AG08395 (cell line): ENCODE data around the gene ARHGEF7.
A peak's percentile ranks its signal among the peaks of the same experiment; 100 is the strongest.

Experiments used
- DNase-seq: peaks from one replicate; pipeline ENCODE4 v3.0.0; 2012; ENCODE audit warnings: mixed read lengths, low spot score

Gene ARHGEF7

DNA sequence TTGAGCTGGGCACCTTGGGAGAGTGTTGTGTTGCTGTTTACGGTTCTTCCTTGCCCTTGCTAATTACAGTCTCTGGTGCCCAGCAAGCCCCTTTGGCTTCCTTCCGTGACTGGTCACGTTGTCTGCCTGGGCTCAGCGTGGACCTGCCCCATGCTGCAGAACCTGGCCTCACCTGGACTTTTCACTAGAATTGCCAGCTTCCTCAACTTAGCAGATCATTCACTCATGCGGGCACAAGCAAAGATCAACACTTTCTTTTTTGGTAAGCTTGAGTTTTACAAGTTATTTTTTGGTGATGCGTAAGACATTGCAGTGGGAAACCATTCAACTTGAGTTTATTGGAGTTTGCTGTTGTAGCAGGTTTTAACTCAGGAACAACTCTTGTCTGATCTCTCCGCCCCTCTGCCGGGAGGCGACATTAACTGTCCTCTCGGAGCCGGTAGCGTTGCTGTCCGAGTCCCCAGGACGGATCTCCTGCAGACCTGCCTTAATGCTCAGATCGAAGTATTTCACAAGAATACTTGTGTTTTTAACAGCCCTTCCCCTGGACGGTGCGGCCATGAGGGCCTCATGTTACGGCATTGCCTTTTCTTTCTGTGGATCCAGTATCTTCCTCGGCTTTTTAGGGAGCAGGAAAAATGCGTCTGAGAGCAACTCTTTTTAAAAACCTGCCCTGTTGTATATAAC lies 189.6 kb downstream of the ARHGEF7 start:
- DNase-seq: no peak

- no peak for DNase-seq
These were observed 198.0 kb downstream of the ARHGEF7 start for GRCh38 chr13:111312944-111313590.

- DNase-seq: no peak
These were observed 198.9 kb downstream of the ARHGEF7 start for GRCh38 chr13:111313911-111314425.

- peak; percentile 28 for DNase-seq
These were observed 199.7 kb downstream of the ARHGEF7 start for GRCh38 chr13:111314852-111315251.

- no peak for DNase-seq
These were observed 200.4 kb downstream of the ARHGEF7 start for GRCh38 chr13:111315347-111315995.

DNA sequence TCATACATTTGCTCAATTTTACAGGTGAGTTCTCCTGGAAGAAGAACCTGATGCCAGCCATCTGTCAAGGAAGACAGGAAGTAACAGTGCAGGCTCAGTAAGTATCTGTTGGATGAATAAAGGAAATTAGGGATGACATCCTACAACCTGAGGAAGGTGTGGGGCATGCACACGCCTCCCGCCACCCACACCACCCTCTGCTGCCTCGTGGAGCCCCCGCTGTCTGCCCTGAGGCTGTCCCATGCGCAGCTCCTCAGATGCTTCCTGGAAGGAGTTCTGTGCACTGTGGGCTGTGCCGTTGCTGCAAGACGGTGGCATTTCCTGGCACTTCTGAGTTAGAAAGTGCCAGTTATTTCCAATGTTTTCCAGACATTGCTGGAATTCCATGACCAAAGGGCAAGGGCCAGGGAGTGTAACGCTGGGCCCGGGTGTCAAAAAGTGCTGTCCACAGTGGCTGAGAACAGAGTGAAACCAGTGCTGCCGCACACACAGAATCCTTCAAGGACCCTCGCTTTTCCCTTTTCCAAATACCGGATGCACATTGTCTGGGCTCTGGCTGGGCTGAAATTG lies 201.1 kb downstream of the ARHGEF7 start:
- DNase-seq: no peak

DNA sequence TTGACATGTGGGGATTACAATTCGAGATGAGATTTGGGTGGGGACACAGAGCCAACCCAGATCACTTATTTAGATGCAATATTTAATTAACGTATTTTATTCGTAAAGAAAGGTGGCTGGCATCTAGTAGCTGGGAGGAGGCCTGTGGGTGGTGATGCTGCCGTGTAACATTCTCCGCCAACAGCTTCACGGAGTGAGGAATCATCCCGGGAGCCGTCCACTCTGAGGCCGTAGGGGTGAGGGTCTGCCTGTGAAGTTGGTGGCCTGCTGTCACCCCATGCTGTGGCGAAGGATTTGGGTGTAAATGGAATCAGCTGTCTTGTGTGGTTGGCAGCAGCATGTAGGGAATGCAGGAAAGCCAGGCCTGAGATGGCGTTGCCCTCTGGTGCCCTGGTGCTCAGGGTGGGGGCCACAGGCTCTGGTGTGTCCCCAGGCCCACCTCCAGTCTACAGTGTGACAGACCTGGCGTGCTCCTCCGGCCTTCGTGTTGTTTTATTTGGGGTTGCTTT lies 202.0 kb downstream of the ARHGEF7 start:
- DNase-seq: no peak

DNA sequence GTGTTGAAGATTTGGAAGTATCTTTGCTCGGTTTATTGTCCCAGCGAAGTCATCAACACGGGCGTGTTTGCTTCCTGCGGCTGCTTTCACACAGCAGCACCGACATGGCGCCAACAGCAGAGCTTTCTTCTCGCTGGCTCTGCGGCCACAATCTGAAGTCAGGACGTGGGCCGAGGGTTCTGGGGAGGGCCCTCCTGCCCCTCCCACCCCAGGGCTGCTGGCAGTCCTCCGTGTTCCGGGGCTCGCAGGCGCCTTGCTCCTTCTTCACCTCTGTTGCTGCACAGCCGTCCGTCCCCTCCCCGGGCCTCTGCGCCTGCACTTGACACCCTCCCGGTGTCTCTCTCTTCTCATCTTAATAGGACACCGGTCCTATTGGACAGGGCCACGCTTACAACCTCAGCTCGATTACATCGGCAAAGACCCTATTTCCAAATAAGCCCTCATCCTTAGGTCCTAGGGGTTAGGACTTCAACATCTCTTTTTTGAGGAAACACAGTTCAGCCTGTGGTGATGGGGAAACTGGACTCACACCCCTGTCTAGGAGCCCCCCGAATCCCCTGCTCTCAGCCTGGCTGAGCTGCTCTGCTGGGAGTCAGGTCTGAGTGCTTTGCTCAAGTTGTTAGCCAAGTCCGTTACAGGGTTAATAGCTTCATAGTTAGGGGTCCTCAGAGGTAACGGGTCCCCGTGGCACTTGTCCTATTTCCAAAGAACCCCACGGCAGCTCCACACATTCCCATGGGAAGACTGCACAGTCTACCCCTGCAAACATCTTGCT lies 202.6 kb downstream of the ARHGEF7 start:
- no peak for DNase-seq

DNA sequence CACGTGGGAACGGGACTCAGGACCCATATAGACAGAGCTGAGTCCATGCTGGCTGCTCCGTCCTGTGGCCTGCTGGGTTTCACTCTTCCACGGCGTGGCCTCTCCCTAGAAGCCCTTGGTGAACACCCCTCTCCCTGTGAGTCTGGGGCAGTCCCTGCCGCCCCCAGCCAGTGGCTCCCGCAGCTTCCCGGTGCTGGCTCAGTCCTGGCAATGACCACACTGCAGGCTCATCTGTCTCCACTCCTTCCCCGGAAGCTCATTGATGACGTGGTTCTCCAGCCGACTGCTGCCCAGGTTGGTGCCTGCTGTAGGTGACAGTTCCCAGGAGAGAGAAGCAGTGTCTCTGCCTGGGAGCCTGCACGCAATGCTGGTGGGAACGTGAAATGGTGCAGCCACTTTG lies 203.3 kb downstream of the ARHGEF7 start:
- DNase-seq: no peak

GRCh38 chr13:111319521-111319920 lies 204.4 kb downstream of the ARHGEF7 start:
- no peak for DNase-seq

DNA sequence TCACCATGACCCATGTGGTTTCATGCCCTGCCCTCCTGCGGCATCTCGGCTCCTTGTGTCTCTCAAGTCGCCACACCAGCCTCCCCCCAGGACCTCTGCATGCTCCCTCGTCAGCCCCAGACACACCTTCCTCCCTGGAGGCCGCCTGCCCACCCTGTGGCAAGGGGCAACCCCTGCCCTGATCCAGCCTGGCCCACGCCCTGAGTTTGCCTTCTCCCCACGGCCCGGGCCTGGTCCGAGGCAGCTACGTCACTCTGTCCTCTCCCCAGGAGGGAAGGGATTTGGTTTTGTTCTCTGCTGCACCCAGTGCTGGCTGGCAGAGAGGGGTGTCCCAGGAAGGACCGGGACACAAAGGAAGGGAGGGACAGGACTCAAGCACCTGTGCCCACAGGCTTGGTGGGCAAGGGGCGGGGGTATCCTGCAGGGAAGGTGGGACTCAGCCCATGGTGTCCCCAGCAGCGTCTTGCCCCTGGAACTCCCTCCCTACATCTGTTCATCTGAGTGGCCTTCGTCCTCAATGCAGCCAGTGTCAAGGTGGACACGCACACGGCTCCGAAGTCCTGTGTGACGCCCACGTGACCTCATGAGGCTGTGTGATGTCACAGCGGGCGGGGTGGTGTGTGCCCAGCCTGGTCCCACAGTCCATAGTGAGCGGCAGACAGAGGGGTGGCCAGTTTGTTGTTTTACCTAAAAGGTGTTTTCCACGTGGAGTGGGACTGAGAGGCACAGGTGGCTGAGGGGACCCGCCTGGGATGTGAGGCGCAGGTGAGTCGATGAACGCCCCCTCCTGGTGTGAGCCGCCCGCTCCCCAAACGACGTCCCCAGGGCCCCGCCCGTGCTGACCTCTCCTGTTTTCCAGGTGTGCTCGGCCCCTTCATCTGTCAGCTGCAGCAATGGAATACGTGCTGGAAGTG lies 205.1 kb downstream of the ARHGEF7 start, which contains the start of gene TEX29:
TSS of gene TEX29 (plus strand) at position 645 of the 914 bp plus-strand sequence. CDS start at position 894, 249 bp downstream.
- no peak for DNase-seq

- no peak for DNase-seq
These were observed 207.1 kb downstream of the ARHGEF7 start for GRCh38 chr13:111322001-111322915.

DNA sequence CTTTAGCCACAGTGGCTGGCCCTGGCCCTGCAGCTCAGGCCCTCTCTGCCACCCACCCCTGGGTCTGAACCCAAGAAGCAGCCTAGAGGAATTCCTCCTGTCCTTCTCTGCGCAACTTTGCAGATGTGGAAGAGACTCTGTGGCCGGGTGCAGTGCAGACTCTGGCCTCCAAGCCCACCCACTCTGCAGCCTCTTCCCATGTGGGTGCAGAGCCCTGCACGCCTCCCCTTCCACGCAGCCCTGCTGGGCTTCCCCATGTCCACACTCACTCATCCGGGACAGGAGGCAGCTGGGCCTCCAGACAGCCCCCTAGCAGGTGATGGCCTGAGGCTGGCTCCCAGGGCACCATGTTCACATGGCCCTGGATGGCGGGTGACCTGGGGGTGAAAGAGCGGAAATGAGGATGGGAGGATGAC lies 207.8 kb downstream of the ARHGEF7 start:
- no peak for DNase-seq

DNA sequence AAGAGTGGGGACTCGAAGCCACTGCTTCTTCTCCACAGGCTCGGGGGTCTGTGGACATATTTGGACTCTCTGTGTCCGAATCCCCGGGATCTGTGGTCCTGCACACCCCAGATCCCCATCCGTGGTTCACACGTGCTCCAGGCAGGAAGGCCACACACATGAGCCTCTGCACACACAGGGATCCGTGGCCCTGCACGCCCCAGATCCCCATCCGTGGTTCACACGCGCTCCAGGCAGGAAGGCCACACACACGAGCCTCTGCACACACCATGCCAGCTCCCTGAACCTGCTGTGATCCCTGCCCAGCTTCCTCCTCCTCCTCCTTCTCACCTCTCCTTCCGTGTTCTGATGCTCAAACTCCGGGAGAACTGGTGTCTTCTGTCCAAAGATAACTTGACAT lies 208.4 kb downstream of the ARHGEF7 start:
- no peak for DNase-seq

GRCh38 chr13:111323950-111324651 lies 209.0 kb downstream of the ARHGEF7 start:
- no peak for DNase-seq

GRCh38 chr13:111324736-111325135 lies 209.6 kb downstream of the ARHGEF7 start:
- no peak for DNase-seq

- DNase-seq: no peak
These were observed 210.2 kb downstream of the ARHGEF7 start for GRCh38 chr13:111325146-111325890.
